Measurements from ENCODE around the gene DNLZ. TPM values are rescaled to one million over a fixed set of nuclear protein-coding genes. Genes with fewer than 3 reads are reported as not detected.

DNLZ gene
- total and polyA plus RNA-seq, 10 of the 15 experiments (the other 5 are each of a cell fraction or from before 2014, with no cell fraction given) = 0.66 to 29.7 (median 14.7) TPM; not detected in 1

DNA sequence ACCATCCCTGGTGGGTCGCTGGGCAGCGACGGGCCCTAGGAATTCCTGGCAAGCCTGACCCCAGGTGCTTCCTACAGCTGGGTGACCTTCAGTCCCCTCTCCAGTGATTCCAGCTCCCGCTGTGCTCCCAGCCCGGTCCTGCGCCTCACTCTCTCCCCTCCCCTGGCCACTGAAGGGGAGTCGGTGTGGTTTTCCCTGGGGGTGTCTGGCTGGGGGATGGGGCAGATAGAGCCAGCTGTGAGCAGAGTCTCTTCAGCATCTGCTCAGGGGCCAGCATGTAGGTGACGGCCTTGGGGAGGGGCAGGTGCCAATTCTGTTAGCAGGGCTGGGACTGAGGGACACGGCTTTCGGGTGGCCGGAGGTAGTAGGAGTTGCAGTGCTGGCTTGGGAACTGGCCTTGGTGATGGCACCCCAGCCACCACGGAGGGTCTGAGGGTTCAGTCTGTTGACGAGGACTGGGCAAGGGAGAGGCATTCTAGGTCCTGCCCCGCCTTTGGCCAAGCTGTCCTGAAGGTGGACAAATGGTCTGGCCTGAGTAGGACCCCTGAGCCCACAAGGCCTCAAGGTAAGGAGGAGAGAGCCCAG, 33.0 kb downstream of the DNLZ start:
- ChIA-PET CTCF (no interaction called here), RAD21 (ENCODE audit: unreplicated experiment) (no interaction called here), SMC1A (ENCODE audit: uncharacterized antibody, unreplicated experiment) (no interaction called here), POLR2A (no interaction called here)
- H2AFZ ChIP-seq (ENCODE audit: control insufficient read depth, low read depth, low read length) = no peak overlapping the region
- no peak overlapping the region for H3K9ac ChIP-seq (ENCODE audit: control insufficient read depth, insufficient read depth, low read length)
- no peak overlapping the region for H3K4me2 ChIP-seq (ENCODE audit: control insufficient read depth, insufficient read depth)
- in situ Hi-C loops (cut with MboI) (no loop called here), intact Hi-C loops (cut with micrococcal nuclease; ENCODE audit: unreplicated experiment) (no loop called here)
- H3K4me1 ChIP-seq (ENCODE audit: control insufficient read depth, insufficient read depth, low read length) = no peaks in the 10 kb centered on the region
- H3K27ac ChIP-seq (ENCODE audit: control insufficient read depth, insufficient read depth) = no peak overlapping the region
- no peaks in the 10 kb centered on the region for H4K20me1 ChIP-seq (ENCODE audit: control insufficient read depth, insufficient read depth)
- DNase-seq (ENCODE audit: low read depth, low spot score) (no peak), FAIRE-seq (no peak), ATAC-seq (no peak)
- H3K27me3 ChIP-seq (replicated peaks in 1 of 2; ENCODE audit: control insufficient read depth in 2 of 2, insufficient read depth in 2 of 2, low read length in 1 of 2) = peaks cover 7 to 8% of the 10 kb centered on the region in 2 experiments; a peak in 3 of 4 replicates
- no peaks in the 10 kb centered on the region for H3K9me3 ChIP-seq (replicated peaks; ENCODE audit: control insufficient read depth, insufficient read depth, low read length)
- BruUV-seq (replicated peaks) = no TSS peak
- H3K79me2 ChIP-seq (ENCODE audit: control insufficient read depth, insufficient read depth, low read length) = no peaks in the 10 kb centered on the region
- TF ChIP-seq EGR1 (IDR thresholded peaks at IDR 0.05; ENCODE audit: borderline replicate concordance in 1 of 2, low read depth in 2 of 2, low read length in 2 of 2) (no peak), MYB (IDR thresholded peaks at IDR 0.05; ENCODE audit: borderline replicate concordance, low read depth, low read length) (no peak), HDAC6 (IDR thresholded peaks at IDR 0.05; ENCODE audit: unreplicated experiment) (no peak), FOXM1 (IDR thresholded peaks at IDR 0.05; ENCODE audit: low read depth, low read length) (no peak), JUND (IDR thresholded peaks at IDR 0.05; ENCODE audit: low read depth, low read length) (no peak), SPI1 (IDR thresholded peaks at IDR 0.05; ENCODE audit: borderline replicate concordance, insufficient read depth, low read depth, low read length) (no peak), ZNF622 (IDR thresholded peaks at IDR 0.05) (no peak), NBN (IDR thresholded peaks at IDR 0.05) (no peak), MTA3 (IDR thresholded peaks at IDR 0.05; ENCODE audit: borderline replicate concordance, low read length) (no peak), MEF2A (IDR thresholded peaks at IDR 0.05; ENCODE audit: insufficient read depth, low read depth, low read length) (no peak), POLR2AphosphoS5 (IDR thresholded peaks at IDR 0.05; ENCODE audit: low read length) (no peak), STAT3 (IDR thresholded peaks at IDR 0.05; ENCODE audit: low read depth, low read length) (no peak), BHLHE40 (IDR thresholded peaks at IDR 0.05; ENCODE audit: borderline replicate concordance in 1 of 2, low read depth in 2 of 2, low read length in 1 of 2) (no peak), ZZZ3 (IDR thresholded peaks at IDR 0.05; ENCODE audit: control insufficient read depth, insufficient read length, low read depth) (no peak), SREBF1 (IDR thresholded peaks at IDR 0.05; ENCODE audit: low read length) (no peak), YBX1 (IDR thresholded peaks at IDR 0.05) (no peak), RAD21 (IDR thresholded peaks at IDR 0.05; ENCODE audit: insufficient read depth, low read depth, low read length) (no peak)
- TF ChIP-seq, protein P1, sequence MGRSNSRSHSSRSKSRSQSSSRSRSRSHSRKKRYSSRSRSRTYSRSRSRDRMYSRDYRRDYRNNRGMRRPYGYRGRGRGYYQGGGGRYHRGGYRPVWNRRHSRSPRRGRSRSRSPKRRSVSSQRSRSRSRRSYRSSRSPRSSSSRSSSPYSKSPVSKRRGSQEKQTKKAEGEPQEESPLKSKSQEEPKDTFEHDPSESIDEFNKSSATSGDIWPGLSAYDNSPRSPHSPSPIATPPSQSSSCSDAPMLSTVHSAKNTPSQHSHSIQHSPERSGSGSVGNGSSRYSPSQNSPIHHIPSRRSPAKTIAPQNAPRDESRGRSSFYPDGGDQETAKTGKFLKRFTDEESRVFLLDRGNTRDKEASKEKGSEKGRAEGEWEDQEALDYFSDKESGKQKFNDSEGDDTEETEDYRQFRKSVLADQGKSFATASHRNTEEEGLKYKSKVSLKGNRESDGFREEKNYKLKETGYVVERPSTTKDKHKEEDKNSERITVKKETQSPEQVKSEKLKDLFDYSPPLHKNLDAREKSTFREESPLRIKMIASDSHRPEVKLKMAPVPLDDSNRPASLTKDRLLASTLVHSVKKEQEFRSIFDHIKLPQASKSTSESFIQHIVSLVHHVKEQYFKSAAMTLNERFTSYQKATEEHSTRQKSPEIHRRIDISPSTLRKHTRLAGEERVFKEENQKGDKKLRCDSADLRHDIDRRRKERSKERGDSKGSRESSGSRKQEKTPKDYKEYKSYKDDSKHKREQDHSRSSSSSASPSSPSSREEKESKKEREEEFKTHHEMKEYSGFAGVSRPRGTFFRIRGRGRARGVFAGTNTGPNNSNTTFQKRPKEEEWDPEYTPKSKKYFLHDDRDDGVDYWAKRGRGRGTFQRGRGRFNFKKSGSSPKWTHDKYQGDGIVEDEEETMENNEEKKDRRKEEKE (IDR thresholded peaks at IDR 0.05) = no peak
- no peak overlapping the region for H3K4me3 ChIP-seq
- H3K36me3 ChIP-seq (ENCODE audit: control insufficient read depth in 2 of 2, insufficient read depth in 2 of 2, low read length in 1 of 2) = no peaks in the 10 kb centered on the region
- 23% methylated on average over 14 of the region's 14 CpGs for WGBS (ENCODE audit: insufficient coverage, insufficient replicate concordance, low lambda C conversion rate, missing lambda C conversion rate)

Data from GM12878 (cell line).